Neuronal stem cell (in vitro differentiated cells): ENCODE results near the gene USO1.
"Not testable (repeated sequence)": the region's sequence is repeated elsewhere in the genome, so short reads cannot be mapped to it uniquely, and the experiment has no call there.

Experiments
- DNase-seq: peaks from one replicate; pipeline ENCODE4 v3.0.0-alpha.2; 2013; ENCODE audit warnings: low spot score
- H2AFZ ChIP-seq: one replicate; pipeline ENCODE4 v1.6.1; 2013; ENCODE audit warnings: mild to moderate bottlenecking, low read length, inconsistent platforms
- H2AK5ac ChIP-seq: 2 replicates; pipeline ENCODE4 v1.6.1; 2013; ENCODE audit warnings: low read depth, mild to moderate bottlenecking, inconsistent platforms, low read length, moderate library complexity, mixed read lengths
- H2BK120ac ChIP-seq: 2 replicates; pipeline ENCODE4 v1.6.1; 2013; ENCODE audit warnings: low read depth, mild to moderate bottlenecking, inconsistent platforms, low read length, moderate library complexity, mixed read lengths
- H2BK12ac ChIP-seq: one replicate; pipeline ENCODE4 v1.6.1; 2013; ENCODE audit warnings: low read length, inconsistent platforms
- H2BK15ac ChIP-seq: 2 replicates; pipeline ENCODE4 v1.6.1; 2013; ENCODE audit warnings: mild to moderate bottlenecking, low read length, inconsistent platforms, mixed read lengths
- H2BK5ac ChIP-seq: one replicate; pipeline ENCODE4 v1.6.1; 2013; ENCODE audit warnings: inconsistent platforms, mild to moderate bottlenecking, low read length, moderate library complexity
- H3K14ac ChIP-seq: one replicate; pipeline ENCODE4 v1.6.1; 2013; ENCODE audit warnings: low read length, inconsistent platforms
- H3K18ac ChIP-seq: 2 replicates; pipeline ENCODE4 v1.6.1; 2013; ENCODE audit warnings: low read length, inconsistent platforms
- H3K23ac ChIP-seq: 2 replicates; pipeline ENCODE4 v1.6.1; 2013; ENCODE audit warnings: low read depth, mild to moderate bottlenecking, mixed read lengths, low read length, inconsistent platforms; ENCODE audit not compliant: poor library complexity
- H3K27ac ChIP-seq: replicated peaks from 3 replicates; pipeline ENCODE4 v1.5.1; 2013; ENCODE audit warnings: low read length, inconsistent platforms
- H3K27me3 ChIP-seq, 3 experiments: 2 replicates each; pipeline ENCODE4 v1.6.1; 2013; ENCODE audit warnings: low read length in 3 of 3, mild to moderate bottlenecking in 2 of 3, inconsistent platforms in 1 of 3, low read depth in 1 of 3, mixed read lengths in 1 of 3, moderate library complexity in 1 of 3; ENCODE audit not compliant: control insufficient read depth in 3 of 3, insufficient read depth in 3 of 3
- H3K36me3 ChIP-seq, 2 donors: replicated peaks in 1 of 2; 2 replicates each; pipeline ENCODE4 v1.6.1; 2013; ENCODE audit warnings: low read length in 2 of 2; ENCODE audit not compliant: control insufficient read depth in 2 of 2, insufficient read depth in 2 of 2
- H3K4ac ChIP-seq: 2 replicates; pipeline ENCODE4 v1.6.1; 2013; ENCODE audit warnings: inconsistent platforms, mild to moderate bottlenecking, low read length, moderate library complexity
- H3K4me1 ChIP-seq, 2 donors: 1 replicate in 1 of 2; 2 replicates in 1 of 2; pipeline ENCODE4 v1.6.1; 2013; ENCODE audit warnings: low read length in 2 of 2, low read depth in 1 of 2; ENCODE audit not compliant: control insufficient read depth in 2 of 2, insufficient read depth in 1 of 2
- H3K4me2 ChIP-seq: one replicate; pipeline ENCODE4 v1.6.1; 2013; ENCODE audit warnings: mild to moderate bottlenecking, low read length, inconsistent platforms; ENCODE audit not compliant: insufficient read depth, poor library complexity, severe bottlenecking
- H3K4me3 ChIP-seq, 2 donors: 2 replicates each; pipeline ENCODE4 v1.5.1; 2013; ENCODE audit warnings: low read length in 2 of 2, mild to moderate bottlenecking in 2 of 2, inconsistent platforms in 1 of 2, moderate library complexity in 1 of 2
- H3K79me1 ChIP-seq: one replicate; pipeline ENCODE4 v1.6.1; 2013; ENCODE audit warnings: low read depth, mild to moderate bottlenecking, inconsistent platforms, low read length, moderate library complexity
- H3K9ac ChIP-seq: one replicate; pipeline ENCODE4 v1.6.1; 2013; ENCODE audit warnings: mild to moderate bottlenecking, low read depth, low read length, inconsistent platforms; ENCODE audit not compliant: poor library complexity
- H3K9me3 ChIP-seq, 2 donors: replicated peaks in 1 of 2; 2 replicates each; pipeline versions ENCODE3 to v1.6.1; 2013; ENCODE audit warnings: low read length in 2 of 2, mild to moderate bottlenecking in 2 of 2, inconsistent platforms in 1 of 2, low read depth in 1 of 2, mixed read lengths in 1 of 2, moderate library complexity in 1 of 2; ENCODE audit not compliant: control insufficient read depth in 2 of 2, insufficient read depth in 1 of 2
- H4K8ac ChIP-seq: one replicate; pipeline ENCODE4 v1.6.1; 2013; ENCODE audit warnings: low read depth, mild to moderate bottlenecking, inconsistent platforms, low read length, moderate library complexity
- H4K91ac ChIP-seq: one replicate; pipeline ENCODE4 v1.6.1; 2013; ENCODE audit warnings: low read length, low read depth, mild to moderate bottlenecking, inconsistent platforms; ENCODE audit not compliant: poor library complexity
- WGBS, 2 donors: extraction: QIAGEN DNeasy Blood & Tissue Kit; methylation state at CpG; one replicate each; pipeline ENCODE4 v1.1.7; 2013; ENCODE audit warnings: missing lambda C conversion rate in 2 of 2, mixed read lengths in 1 of 2; ENCODE audit not compliant: insufficient read length in 2 of 2, insufficient replicate concordance in 1 of 2; ENCODE audit errors: extremely low coverage in 2 of 2; 5-methylcytosine and 5-hydroxymethylcytosine counted together

The USO1 gene

DNA sequence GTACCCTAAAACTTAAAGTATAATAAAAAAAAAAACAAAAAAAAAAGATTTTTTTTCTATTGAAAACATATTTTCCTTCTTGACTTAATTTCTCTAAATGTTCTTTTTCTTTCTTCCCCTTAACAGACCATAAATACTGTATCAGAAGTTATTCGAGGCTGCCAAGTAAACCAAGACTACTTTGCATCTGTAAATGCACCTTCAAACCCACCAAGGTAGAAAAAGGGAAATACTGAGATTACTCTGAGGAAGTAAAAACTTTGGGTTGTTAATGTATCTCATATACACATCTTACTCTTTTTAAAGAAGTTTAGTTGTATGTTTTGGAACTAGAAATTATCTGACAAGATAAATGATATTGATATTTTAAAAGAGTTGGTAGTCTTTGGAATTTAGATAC, 65.6 kb downstream of the USO1 start:
- Histone ChIP-seq H3K27ac (no peak overlapping the region), H2BK120ac (no peak overlapping the region), H2BK5ac (no peak overlapping the region), H2BK12ac (no peak overlapping the region), H3K79me1 (no peaks in the 10 kb centered on the region), H3K27me3 (no peaks in the 10 kb centered on the region), H2AK5ac (no peak overlapping the region), H2BK15ac (no peak overlapping the region), H4K8ac (no peak overlapping the region), H2AFZ (no peak overlapping the region), H4K91ac (no peak overlapping the region), H3K14ac (no peak overlapping the region), H3K4me3 (no peak overlapping the region), H3K4me1 (peaks cover 0 to 4% of the 10 kb centered on the region in 2 donors), H3K23ac (no peak overlapping the region), H3K18ac (no peak overlapping the region), H3K4me2 (no peak overlapping the region), H3K4ac (no peak overlapping the region), H3K9ac (no peak overlapping the region), H3K9me3 (no peaks in the 10 kb centered on the region), H3K36me3 (peaks cover 4 to 81% of the 10 kb centered on the region in 2 donors)
- WGBS, 2 donors: no CpG with 5 or more reads among the region's 1 CpG
- DNase-seq: no peak

DNA sequence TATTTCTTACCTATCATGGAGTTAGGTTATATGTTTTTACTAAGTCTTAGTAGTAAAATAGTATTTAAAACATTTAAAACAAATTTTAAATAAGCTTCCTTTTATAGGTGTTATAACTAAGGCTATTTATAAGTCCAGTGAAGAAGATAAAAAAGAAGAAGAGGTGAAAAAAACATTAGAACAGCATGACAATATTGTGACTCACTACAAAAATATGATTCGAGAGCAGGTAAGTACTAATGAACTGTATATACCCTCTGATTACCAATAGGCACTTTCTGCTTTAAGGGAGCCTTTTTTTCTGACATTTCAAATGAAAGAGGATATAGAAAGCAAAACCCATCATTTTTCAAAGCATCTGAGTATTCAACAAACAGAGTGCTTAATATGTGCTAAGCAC, 76.6 kb downstream of the USO1 start:
- DNase-seq: no peak
- Histone ChIP-seq H4K8ac (no peak overlapping the region), H3K4me2 (no peak overlapping the region), H3K4me3 (no peak overlapping the region), H3K14ac (no peak overlapping the region), H3K27ac (no peak overlapping the region), H2BK15ac (no peak overlapping the region), H3K27me3 (no peaks in the 10 kb centered on the region), H3K9me3 (no peaks in the 10 kb centered on the region), H3K9ac (no peak overlapping the region), H3K18ac (no peak overlapping the region), H3K36me3 (peaks cover 1 to 59% of the 10 kb centered on the region in 2 donors), H3K4ac (no peak overlapping the region), H4K91ac (no peak overlapping the region), H2AK5ac (no peak overlapping the region), H3K79me1 (no peaks in the 10 kb centered on the region), H2AFZ (no peak overlapping the region), H2BK12ac (no peak overlapping the region), H2BK5ac (no peak overlapping the region), H3K23ac (no peak overlapping the region), H2BK120ac (no peak overlapping the region), H3K4me1 (no peaks in the 10 kb centered on the region)
- WGBS, 2 donors: no CpG with 5 or more reads among the region's 1 CpG

DNA sequence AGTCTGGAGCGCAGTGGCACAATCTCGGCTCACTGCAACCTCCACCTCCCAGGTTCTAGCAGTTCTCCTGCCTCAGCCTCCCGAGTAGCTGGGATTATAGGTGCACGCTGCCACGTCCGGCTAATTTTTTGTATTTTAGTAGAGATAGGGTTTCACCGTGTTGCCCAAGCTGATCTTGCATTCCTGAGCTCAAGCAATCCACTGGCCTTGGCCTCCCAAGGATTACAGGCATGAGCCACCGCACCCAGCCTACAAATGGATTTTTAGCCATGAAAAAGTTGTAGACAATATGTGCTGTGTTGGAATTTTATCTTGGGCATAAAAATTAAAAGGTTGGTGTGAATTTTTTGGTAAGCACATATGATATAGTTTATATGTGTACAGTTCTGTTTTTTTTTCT, 81.7 kb downstream of the USO1 start:
- not testable (repeated sequence) for H2AFZ ChIP-seq, H2BK5ac ChIP-seq, H2BK12ac ChIP-seq, H3K9me3 ChIP-seq, H3K4ac ChIP-seq, DNase-seq, H3K9ac ChIP-seq, H3K27me3 ChIP-seq, H3K18ac ChIP-seq, H3K79me1 ChIP-seq, H2BK120ac ChIP-seq, H3K4me3 ChIP-seq, H2BK15ac ChIP-seq, H3K27ac ChIP-seq, H3K4me2 ChIP-seq, H4K91ac ChIP-seq, H3K4me1 ChIP-seq, H3K23ac ChIP-seq, H2AK5ac ChIP-seq, H3K14ac ChIP-seq, H4K8ac ChIP-seq
- H3K36me3 ChIP-seq: peaks cover 6 to 90% of the 10 kb centered on the region in 2 donors
- WGBS, 2 donors: no CpG with 5 or more reads among the region's 8 CpGs

DNA sequence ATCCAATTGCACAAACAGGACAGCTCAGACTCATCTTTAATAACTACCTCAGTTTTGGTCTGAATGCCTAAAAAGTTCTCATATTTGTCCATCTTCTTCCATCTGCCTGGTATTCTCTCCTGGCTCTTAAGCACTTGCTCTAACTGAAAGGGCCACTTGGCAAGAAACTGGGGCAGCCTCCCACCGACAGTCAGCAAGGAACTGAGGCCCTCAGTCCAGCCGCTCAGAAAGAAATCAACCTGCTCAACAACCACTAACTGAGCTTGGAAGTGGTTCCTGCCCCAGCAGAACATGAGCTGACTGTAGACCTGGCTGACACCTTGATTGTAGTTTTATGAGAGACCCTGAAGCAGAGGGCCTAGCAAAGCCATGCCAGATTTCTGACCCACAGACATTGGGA, 93.5 kb downstream of the USO1 start:
- H3K27ac ChIP-seq: no peak overlapping the region
- no peak overlapping the region for H3K23ac ChIP-seq
- whole genome bisulfite sequencing, 2 donors: no CpG with 5 or more reads among the region's 2 CpGs

More for the DNA sequence above, 93.5 kb downstream of the USO1 start:
- Histone ChIP-seq H3K9ac (no peak overlapping the region), H3K14ac (no peak overlapping the region), H3K79me1 (no peaks in the 10 kb centered on the region), H2BK12ac (no peak overlapping the region), H3K4me3 (no peak overlapping the region), H2BK5ac (no peak overlapping the region), H3K36me3 (peaks cover 7 to 33% of the 10 kb centered on the region in 2 donors), H2AFZ (no peak overlapping the region), H3K4me1 (no peaks in the 10 kb centered on the region), H3K27me3 (no peaks in the 10 kb centered on the region), H3K4ac (no peak overlapping the region), H2AK5ac (no peak overlapping the region), H4K91ac (no peak overlapping the region), H3K9me3 (no peaks in the 10 kb centered on the region), H3K4me2 (no peak overlapping the region), H2BK15ac (no peak overlapping the region), H4K8ac (no peak overlapping the region), H2BK120ac (no peak overlapping the region), H3K18ac (no peak overlapping the region)
- DNase-seq: no peak
